HepG2 (cell line): ENCODE results near the gene ACSS1. TPM values are rescaled to one million over a fixed set of nuclear protein-coding genes. Genes with fewer than 3 reads are reported as not detected.
A peak's percentile ranks its signal among the peaks of the same experiment; 100 is the strongest.

ENCODE experiments used
- CBX1 ChIP-seq: IDR thresholded peaks from one replicate; pipeline ENCODE4 v1.6.1; 2016; ENCODE audit warnings: antibody characterized with exemption, low read depth
- ETV6 ChIP-seq: sonication (generic); formaldehyde crosslinking; conservative IDR thresholded peaks from 2 replicates; pipeline ENCODE4 v1.4.0; 2020; ENCODE audit warnings: missing genetic modification reagents
- FOXK1 ChIP-seq: sonication (generic); formaldehyde crosslinking; IDR thresholded peaks from 2 replicates; pipeline ENCODE4 v1.4.0; 2020; ENCODE audit warnings: low read depth, missing genetic modification reagents, borderline replicate concordance
- FOXP1 ChIP-seq, 2 experiments: fragments of 450-650 bp in 1 of 2; IDR thresholded peaks; 2 replicates each; pipeline ENCODE4 v1.6.1; 2017 to 2018; ENCODE audit warnings: antibody characterized with exemption in 1 of 2
- HCFC1 ChIP-seq: fragments of 150-350 bp; IDR thresholded peaks from 2 replicates; pipeline ENCODE4 v1.6.1; 2014; ENCODE audit warnings: low read depth, low read length
- HIVEP1 ChIP-seq: sonication (generic); formaldehyde crosslinking; IDR thresholded peaks from 2 replicates; pipeline ENCODE4 v1.4.0; 2020; ENCODE audit warnings: mild to moderate bottlenecking, missing genetic modification reagents
- HMG20A ChIP-seq: IDR thresholded peaks from 2 replicates; pipeline ENCODE4 v1.6.1; 2016; ENCODE audit warnings: borderline replicate concordance
- HOXA5 ChIP-seq: sonication (generic); formaldehyde crosslinking; IDR thresholded peaks from 2 replicates; pipeline ENCODE4 v1.4.0; 2020; ENCODE audit warnings: missing genetic modification reagents
- IRF9 ChIP-seq: sonication (generic); formaldehyde crosslinking; IDR thresholded peaks from 2 replicates; pipeline ENCODE4 v1.8.0; 2022; ENCODE audit warnings: missing genetic modification reagents, mild to moderate bottlenecking, borderline replicate concordance
- LCORL ChIP-seq, 2 experiments: fragments of 450-650 bp in 1 of 2; sonication (generic) in 1 of 2; formaldehyde crosslinking in 1 of 2; IDR thresholded peaks; 2 replicates each; pipeline versions ENCODE4 v1.5.0 to v1.6.1; 2017 to 2020; ENCODE audit warnings: antibody characterized with exemption in 1 of 2, missing genetic modification reagents in 1 of 2
- MBD4 ChIP-seq: IDR thresholded peaks from 2 replicates; pipeline ENCODE4 v1.6.1; 2012; ENCODE audit warnings: low read length, inconsistent platforms, borderline replicate concordance
- MYPOP ChIP-seq: sonication (generic); formaldehyde crosslinking; IDR thresholded peaks from 2 replicates; pipeline ENCODE4 v1.8.1; 2023; ENCODE audit warnings: mild to moderate bottlenecking, moderate library complexity, missing genetic modification reagents
- RXRB ChIP-seq: IDR thresholded peaks from 2 replicates; pipeline ENCODE4 v1.6.1; 2016; ENCODE audit warnings: borderline replicate concordance, missing genetic modification reagents, missing compliant biosample characterization
- ZNF205 ChIP-seq: IDR thresholded peaks from 2 replicates; pipeline ENCODE4 v1.6.1; 2018; ENCODE audit warnings: missing biosample characterization, missing genetic modification reagents
- ZNF282 ChIP-seq: fragments of 450-650 bp; IDR thresholded peaks from 2 replicates; pipeline ENCODE4 v1.6.1; 2018; ENCODE audit not compliant: partially characterized antibody
- ZNF34 ChIP-seq: sonication (generic); formaldehyde crosslinking; IDR thresholded peaks from 2 replicates; pipeline ENCODE4 v1.4.0; 2020; ENCODE audit warnings: mild to moderate bottlenecking, missing genetic modification reagents, borderline replicate concordance
- ZNF503 ChIP-seq: sonication (generic); formaldehyde crosslinking; IDR thresholded peaks from 2 replicates; pipeline ENCODE4 v1.4.0; 2020; ENCODE audit warnings: missing genetic modification reagents
- ZNF564 ChIP-seq: sonication (generic); formaldehyde crosslinking; IDR thresholded peaks from 2 replicates; pipeline ENCODE4 v1.8.1; 2023; ENCODE audit warnings: mild to moderate bottlenecking, missing genetic modification reagents
- ZNF580 ChIP-seq: IDR thresholded peaks from 2 replicates; pipeline ENCODE4 v1.6.1; 2016; ENCODE audit warnings: low read depth, borderline replicate concordance
- ZNF644 ChIP-seq: IDR thresholded peaks from 2 replicates; pipeline ENCODE4 v1.6.1; 2016; ENCODE audit warnings: low read depth
- ZNF761 ChIP-seq: sonication (generic); formaldehyde crosslinking; conservative IDR thresholded peaks from 2 replicates; pipeline ENCODE4 v1.4.0; 2020; ENCODE audit warnings: mild to moderate bottlenecking, missing genetic modification reagents
- ZNF780A ChIP-seq: sonication (generic); formaldehyde crosslinking; IDR thresholded peaks from 2 replicates; pipeline ENCODE4 v1.8.0; 2022; ENCODE audit warnings: mild to moderate bottlenecking, missing genetic modification reagents, moderate library complexity
- polyA plus RNA-seq, 8 experiments: library from polyadenylated mRNA; depleted of rRNA in 3 of 8; stranded (reverse) in 7 of 8; unstranded in 1 of 8; fragments of >200 nt; fragmentation: Illumina TruSeq in 4 of 8; extraction: Trizol in 4 of 8; gene quantifications; 2 replicates each; pipeline versions ENCODE4 v1.2.1 to v1.2.3, GENCODE V29; 2011 to 2016; ENCODE audit warnings: low read depth in 4 of 8, missing spikeins in 1 of 8, mixed read lengths in 1 of 8; ENCODE audit not compliant: insufficient read depth in 1 of 8
- total RNA-seq, 5 experiments: library from RNA; depleted of rRNA; stranded (reverse); fragments of >200 nt; fragmentation: Illumina TruSeq; extraction: Trizol; gene quantifications; 2 replicates each; pipeline ENCODE4 v1.2.3, GENCODE V29; 2016; ENCODE audit warnings: low read depth in 1 of 5

The ACSS1 gene
- total and polyA plus RNA-seq, 2 of the 13 experiments (the other 11 are each of a cell fraction or from before 2014, with no cell fraction given), result 15.2 to 41.6 TPM

- TF ChIP-seq MYPOP (CRISPR knock-in tag) (peak; percentile 80; the same call in 1 of the 2 replicates), FOXK1 (CRISPR knock-in tag) (peak; percentile 91; the same call in 1 of the 2 replicates), ZNF503 (peak; percentile 47; the same call in 1 of the 2 replicates), ZNF564 (CRISPR knock-in tag) (0 out of 2 replicates have a peak, but pooled peaks have one; percentile 38), HMG20A (CRISPR knock-in tag) (peak; percentile 89), CBX1 (no peak), ZNF580 (0 out of 2 replicates have a peak, but pooled peaks have one; percentile 17), ZNF780A (CRISPR knock-in tag) (0 out of 2 replicates have a peak, but pooled peaks have one; percentile 83), HIVEP1 (peak; percentile 27; the same call in 1 of the 2 replicates), ZNF205 (no peak), ZNF34 (CRISPR knock-in tag) (peak; percentile 82; the same call in 1 of the 2 replicates), FOXP1 (IDR thresholded peaks at IDR 0.05) (no peak), FOXP1 (CRISPR knock-in tag; IDR thresholded peaks at IDR 0.05) (peak; percentile 94), ETV6 (no peak), HOXA5 (CRISPR knock-in tag) (peak; percentile 64; the same call in 1 of the 2 replicates), IRF9 (CRISPR knock-in tag) (no peak), HCFC1 (no peak), ZNF761 (0 out of 2 replicates have a peak, but pooled peaks have one; percentile 64), ZNF282 (no peak), RXRB (peak; percentile 43; the same call in 1 of the 2 replicates), LCORL (IDR thresholded peaks at IDR 0.05) (no peak), LCORL (CRISPR knock-in tag; IDR thresholded peaks at IDR 0.05) (peak; percentile 61; the same call in 1 of the 2 replicates), ZNF644 (CRISPR knock-in tag) (peak; percentile 92), MBD4 (no peak)
Measured at GRCh38 chr20:24987244-24987643, 70.7 kb downstream of the ACSS1 start (continued).
